Fibroblast of the aortic adventitia (primary cell): ENCODE data around the gene HSD17B11. TPM values are rescaled to one million over a fixed set of nuclear protein-coding genes. Genes with fewer than 3 reads are reported as not detected.

Source experiments
- DNase-seq: peaks from one replicate; pipeline ENCODE4 v3.0.0-alpha.2; 2010; ENCODE audit warnings: low read depth
- H3K4me3 ChIP-seq: 2 replicates; pipeline ENCODE4 v1.5.1; 2011; ENCODE audit warnings: low read depth, mild to moderate bottlenecking, control low read depth, low read length, moderate library complexity
- CTCF ChIP-seq: IDR thresholded peaks from 2 replicates; pipeline ENCODE4 v1.5.1; 2011; ENCODE audit warnings: mild to moderate bottlenecking, low read length, control low read depth, inconsistent platforms; ENCODE audit not compliant: insufficient read depth
- total RNA-seq: library from RNA; depleted of rRNA; stranded (reverse); fragments of >200 nt; gene quantifications from 2 replicates; pipeline ENCODE4 v1.2.3, GENCODE V29; 2012; ENCODE audit warnings: low replicate concordance

The HSD17B11 gene
- total RNA-seq, 1 donor: 46.8 TPM

DNA sequence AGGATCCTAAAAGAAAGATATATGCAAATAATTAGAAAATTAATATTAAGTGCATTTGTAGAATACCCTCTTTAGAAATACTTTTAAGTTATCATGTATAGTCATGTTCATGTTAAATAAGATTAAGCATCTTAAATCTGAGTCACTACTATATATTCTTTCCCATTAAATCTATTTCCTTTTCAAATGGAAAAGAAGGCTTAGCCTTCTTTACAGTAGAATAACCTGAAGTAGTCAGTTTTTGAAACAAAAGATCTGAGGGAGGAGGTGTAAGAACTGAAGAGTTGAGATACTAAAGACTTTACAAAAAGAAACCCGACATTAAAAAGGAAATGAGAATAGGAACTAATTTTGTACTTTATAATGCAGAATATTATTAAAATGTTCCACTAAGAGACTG is 53.6 kb downstream of the HSD17B11 start:
- H3K4me3 ChIP-seq: no peak overlapping the region
- TF ChIP-seq CTCF: no peak
- DNase-seq: no peak

GRCh38 chr4:87333267-87333666 is 57.7 kb downstream of the HSD17B11 start:
- no peak for TF ChIP-seq CTCF
- no peak overlapping the region for H3K4me3 ChIP-seq
- DNase-seq: no peak

DNA sequence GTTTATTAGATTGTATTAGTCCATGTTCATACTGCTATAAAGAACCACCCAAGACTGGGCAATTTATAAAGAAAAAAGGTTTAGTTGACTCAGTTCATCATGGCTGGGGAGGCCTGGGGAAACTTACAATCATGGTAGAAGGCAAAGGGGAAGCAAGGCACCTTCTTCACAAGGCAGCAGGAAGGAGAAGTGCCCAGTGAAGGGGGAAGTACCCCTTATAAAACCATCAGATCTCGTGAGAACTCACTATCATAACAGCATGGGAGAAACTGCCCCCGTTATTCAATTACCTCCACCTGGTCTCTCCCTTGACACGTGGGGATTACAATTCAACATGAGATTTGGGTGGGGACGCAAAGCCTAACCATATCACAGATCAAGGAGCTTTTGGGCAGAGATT is 60.2 kb downstream of the HSD17B11 start:
- DNase-seq: no peak

GRCh38 chr4:87327136-87327535 is 63.9 kb downstream of the HSD17B11 start:
- H3K4me3 ChIP-seq: no peak overlapping the region
- TF ChIP-seq CTCF: no peak
- no peak for DNase-seq

More for the DNA sequence above, 60.2 kb downstream of the HSD17B11 start:
- no peak overlapping the region for H3K4me3 ChIP-seq
- no peak for TF ChIP-seq CTCF

DNA sequence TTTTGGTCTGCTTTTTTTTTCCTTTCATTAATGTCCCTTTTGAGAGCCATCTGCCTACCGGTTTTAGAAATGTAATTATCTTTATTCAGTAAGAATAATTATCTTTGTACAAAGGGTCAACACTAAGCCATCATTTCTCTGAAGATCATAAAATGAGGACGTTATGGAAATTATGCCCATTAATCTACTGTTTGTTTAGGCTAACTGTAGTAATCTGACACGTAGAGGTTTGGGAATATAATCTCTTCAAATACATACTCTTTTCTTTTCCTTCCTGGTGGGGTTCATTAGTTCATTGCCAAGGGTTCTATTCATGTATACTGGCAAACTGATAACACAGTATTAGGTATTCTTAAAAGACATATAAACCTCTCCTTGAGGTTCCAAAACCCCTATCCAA is 64.5 kb downstream of the HSD17B11 start:
- no peak for TF ChIP-seq CTCF
- H3K4me3 ChIP-seq: no peak overlapping the region
- DNase-seq: no peak

- TF ChIP-seq CTCF: no peak
- no peak for DNase-seq
- H3K4me3 ChIP-seq: no peak within 1 kb of the TSS
Measured at GRCh38 chr4:87322754-87323153, 68.2 kb downstream of the HSD17B11 start, which contains the start of gene HSD17B13. TSS of gene HSD17B13 (minus strand) at chr4:87322882. CDS start at chr4:87322841, 41 bp downstream.

GRCh38 chr4:87321888-87322287 is 69.1 kb downstream of the HSD17B11 start:
- no peak overlapping the region for H3K4me3 ChIP-seq
- no peak for TF ChIP-seq CTCF
- DNase-seq: no peak
